ENCODE data around the gene PELI3. TPM values are rescaled to one million over a fixed set of nuclear protein-coding genes. Genes with fewer than 3 reads are reported as not detected.
A peak's percentile ranks its signal among the peaks of the same experiment; 100 is the strongest.
"Not testable (repeated sequence)": the region's sequence is repeated elsewhere in the genome, so short reads cannot be mapped to it uniquely, and the experiment has no call there.

PELI3 gene
- 4.0 and 5.2 TPM in 2 replicates for total RNA-seq

- DNase-seq (ENCODE audit: low read depth, low spot score), result peak; percentile 55
Observed at GRCh38 chr11:66466225-66467033, at the start of gene PELI3. Gene PELI3, plus strand, starts transcription at chr11:66466905. Its CDS starts 1,224 bp downstream, at chr11:66468129.

GRCh38 chr11:66417000-66417399, 49.7 kb upstream of the PELI3 start:
- DNase-seq (ENCODE audit: low read depth, low spot score), result no peak

GRCh38 chr11:66418168-66418985, 48.3 kb upstream of the PELI3 start:
- DNase-seq (ENCODE audit: low read depth, low spot score), result peak; percentile 19

- no peak for DNase-seq (ENCODE audit: low read depth, low spot score)
Observed at GRCh38 chr11:66418986-66419308, 47.8 kb upstream of the PELI3 start.

- no peak for DNase-seq (ENCODE audit: low read depth, low spot score)
Observed at GRCh38 chr11:66419825-66420224, 46.9 kb upstream of the PELI3 start.

GRCh38 chr11:66420671-66421476, 45.8 kb upstream of the PELI3 start, which contains the start of gene NPAS4:
Gene NPAS4, plus strand, starts transcription at chr11:66421035. Its CDS starts 145 bp downstream, at chr11:66421180.
- DNase-seq (ENCODE audit: low read depth, low spot score), result no peak

- peak; percentile 50 for DNase-seq (ENCODE audit: low read depth, low spot score)
Observed at GRCh38 chr11:66421492-66422205, 45.1 kb upstream of the PELI3 start.

GRCh38 chr11:66426314-66426713, 40.4 kb upstream of the PELI3 start:
- DNase-seq (ENCODE audit: low read depth, low spot score), result no peak

- DNase-seq (ENCODE audit: low read depth, low spot score), result no peak
Observed at GRCh38 chr11:66428933-66429332, 37.8 kb upstream of the PELI3 start.

GRCh38 chr11:66429983-66430602, 36.6 kb upstream of the PELI3 start:
- peak; percentile 19 for DNase-seq (ENCODE audit: low read depth, low spot score)

- DNase-seq (ENCODE audit: low read depth, low spot score), result not testable (repeated sequence)
Observed at GRCh38 chr11:66431287-66431686, 35.4 kb upstream of the PELI3 start.

GRCh38 chr11:66431871-66432329, 34.8 kb upstream of the PELI3 start:
- not testable (repeated sequence) for DNase-seq (ENCODE audit: low read depth, low spot score)

GRCh38 chr11:66432597-66432996, 34.1 kb upstream of the PELI3 start:
- no peak for DNase-seq (ENCODE audit: low read depth, low spot score)

GRCh38 chr11:66437979-66438503, 28.7 kb upstream of the PELI3 start:
- no peak for DNase-seq (ENCODE audit: low read depth, low spot score)

GRCh38 chr11:66438504-66439466, 27.9 kb upstream of the PELI3 start, which contains the start of gene MRPL11:
Gene MRPL11, minus strand, starts transcription at chr11:66438848. Its CDS starts 94 bp downstream, at chr11:66438754.
- DNase-seq (ENCODE audit: low read depth, low spot score), result peak; percentile 77

GRCh38 chr11:66440101-66440939, 26.4 kb upstream of the PELI3 start:
- not testable (repeated sequence) for DNase-seq (ENCODE audit: low read depth, low spot score)

- not testable (repeated sequence) for DNase-seq (ENCODE audit: low read depth, low spot score)
Observed at GRCh38 chr11:66440940-66441282, 25.8 kb upstream of the PELI3 start.

- DNase-seq (ENCODE audit: low read depth, low spot score), result no peak
Observed at GRCh38 chr11:66443602-66444001, 23.1 kb upstream of the PELI3 start.

Data from pulmonary artery endothelial cell (primary cell).